Fibroblast of lung (primary cell): ENCODE data around the gene NKRF.

Source experiments
- EZH2 ChIP-seq: IDR thresholded peaks from 2 replicates; pipeline ENCODE4 v1.5.1; 2012; ENCODE audit warnings: low read length, control low read depth, mild to moderate bottlenecking; ENCODE audit errors: missing control alignments
- TF ChIP-seq, protein P1 (sequence below), 2 donors: IDR thresholded peaks in 1 of 2; conservative IDR thresholded peaks in 1 of 2; 1 replicate in 1 of 2; 2 replicates in 1 of 2; pipeline ENCODE4 v1.5.1; 2011 to 2012; ENCODE audit warnings: low read length in 2 of 2, control low read depth in 1 of 2, inconsistent platforms in 1 of 2, low read depth in 1 of 2, mild to moderate bottlenecking in 1 of 2

DNA sequence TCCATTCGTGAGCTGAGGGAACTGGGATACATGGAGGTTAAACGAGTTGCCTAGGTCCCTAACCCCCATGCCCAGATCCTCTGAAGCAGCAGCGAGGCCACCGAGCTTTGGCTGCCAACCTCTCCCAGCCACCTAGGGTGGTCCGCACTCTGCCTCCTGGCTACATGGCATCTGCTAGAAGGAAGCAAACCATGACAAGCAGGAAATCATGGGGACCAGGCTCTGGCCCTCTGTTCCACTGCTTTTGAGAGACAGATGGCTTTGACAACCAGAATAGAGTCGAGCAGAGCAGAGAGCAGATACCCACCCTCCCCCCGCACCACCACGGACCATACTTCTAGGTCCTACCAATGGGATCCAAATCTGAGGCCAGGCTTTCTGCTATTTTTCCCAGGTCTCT lies 37.5 kb upstream of the NKRF start:
- no peak for TF ChIP-seq EZH2
- TF ChIP-seq, protein P1, sequence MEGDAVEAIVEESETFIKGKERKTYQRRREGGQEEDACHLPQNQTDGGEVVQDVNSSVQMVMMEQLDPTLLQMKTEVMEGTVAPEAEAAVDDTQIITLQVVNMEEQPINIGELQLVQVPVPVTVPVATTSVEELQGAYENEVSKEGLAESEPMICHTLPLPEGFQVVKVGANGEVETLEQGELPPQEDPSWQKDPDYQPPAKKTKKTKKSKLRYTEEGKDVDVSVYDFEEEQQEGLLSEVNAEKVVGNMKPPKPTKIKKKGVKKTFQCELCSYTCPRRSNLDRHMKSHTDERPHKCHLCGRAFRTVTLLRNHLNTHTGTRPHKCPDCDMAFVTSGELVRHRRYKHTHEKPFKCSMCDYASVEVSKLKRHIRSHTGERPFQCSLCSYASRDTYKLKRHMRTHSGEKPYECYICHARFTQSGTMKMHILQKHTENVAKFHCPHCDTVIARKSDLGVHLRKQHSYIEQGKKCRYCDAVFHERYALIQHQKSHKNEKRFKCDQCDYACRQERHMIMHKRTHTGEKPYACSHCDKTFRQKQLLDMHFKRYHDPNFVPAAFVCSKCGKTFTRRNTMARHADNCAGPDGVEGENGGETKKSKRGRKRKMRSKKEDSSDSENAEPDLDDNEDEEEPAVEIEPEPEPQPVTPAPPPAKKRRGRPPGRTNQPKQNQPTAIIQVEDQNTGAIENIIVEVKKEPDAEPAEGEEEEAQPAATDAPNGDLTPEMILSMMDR (conservative IDR thresholded peaks at IDR 0.05 in 1 of 2, IDR thresholded peaks at IDR 0.05 in 1 of 2; ENCODE audit: low read depth in 1 of 2, low read length in 2 of 2): no peak
